Measurements from ENCODE around the gene BDH1. TPM values are rescaled to one million over a fixed set of nuclear protein-coding genes. Genes with fewer than 3 reads are reported as not detected.
"Not testable (repeated sequence)": the region's sequence is repeated elsewhere in the genome, so short reads cannot be mapped to it uniquely, and the experiment has no call there.

BDH1 gene
- total RNA-seq, 1 donor from 2014 or later, result 133 TPM

DNA sequence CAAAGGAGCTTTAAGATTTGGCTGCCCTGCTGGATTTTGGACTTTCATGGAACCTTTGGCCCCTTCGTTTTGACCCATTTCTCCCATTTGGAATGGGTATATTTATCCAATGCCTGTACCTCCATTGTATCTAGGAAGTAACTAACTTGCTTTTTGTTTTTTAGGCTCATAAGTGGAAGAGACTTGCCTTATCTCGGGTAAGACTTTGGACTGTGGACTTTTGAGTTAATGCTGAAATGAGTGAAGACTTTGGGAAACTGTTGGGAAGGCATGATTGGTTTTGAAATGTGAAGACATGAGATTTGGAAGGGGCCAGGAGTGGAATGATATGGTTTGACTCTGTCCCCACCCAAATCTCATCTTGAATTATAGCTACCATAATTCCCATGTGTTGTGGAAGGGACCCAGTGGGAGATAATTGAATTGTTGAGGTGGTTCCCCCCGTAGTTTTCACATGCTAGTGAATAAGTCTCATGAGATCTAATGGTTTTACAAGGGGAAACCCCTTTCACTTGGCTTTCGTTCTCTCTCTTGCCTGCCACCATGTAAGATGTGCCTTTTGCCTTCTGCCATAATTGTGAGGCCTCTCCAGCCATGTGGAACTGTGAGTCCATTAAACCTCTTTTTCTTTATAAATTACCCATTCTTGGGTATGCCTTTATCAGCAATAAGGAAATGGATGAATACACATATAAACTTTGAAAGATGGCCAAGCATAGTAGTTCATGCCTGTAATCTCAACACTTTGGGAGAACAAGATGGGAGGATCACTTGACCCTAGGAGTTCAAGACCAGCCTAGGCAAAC lies 15.5 kb upstream of the BDH1 start:
- H3K27me3 Mint-ChIP-seq; H3K36me3 Mint-ChIP-seq (ENCODE audit: low read depth); H3K4me3 Mint-ChIP-seq; H3K4me1 Mint-ChIP-seq; DNase-seq; H3K27ac Mint-ChIP-seq; intact Hi-C loops (cut with micrococcal nuclease): not testable (repeated sequence)
- peaks cover 16% of the 10 kb centered on the region for H3K9me3 Mint-ChIP-seq

- DNase-seq; H3K4me3 Mint-ChIP-seq; H3K36me3 Mint-ChIP-seq (ENCODE audit: low read depth); H3K27ac Mint-ChIP-seq; H3K27me3 Mint-ChIP-seq; H3K4me1 Mint-ChIP-seq; intact Hi-C loops (cut with micrococcal nuclease): not testable (repeated sequence)
- peaks cover 16% of the 10 kb centered on the region for H3K9me3 Mint-ChIP-seq
Measured at GRCh38 chr3:197569433-197569832, 13.7 kb upstream of the BDH1 start.

DNA sequence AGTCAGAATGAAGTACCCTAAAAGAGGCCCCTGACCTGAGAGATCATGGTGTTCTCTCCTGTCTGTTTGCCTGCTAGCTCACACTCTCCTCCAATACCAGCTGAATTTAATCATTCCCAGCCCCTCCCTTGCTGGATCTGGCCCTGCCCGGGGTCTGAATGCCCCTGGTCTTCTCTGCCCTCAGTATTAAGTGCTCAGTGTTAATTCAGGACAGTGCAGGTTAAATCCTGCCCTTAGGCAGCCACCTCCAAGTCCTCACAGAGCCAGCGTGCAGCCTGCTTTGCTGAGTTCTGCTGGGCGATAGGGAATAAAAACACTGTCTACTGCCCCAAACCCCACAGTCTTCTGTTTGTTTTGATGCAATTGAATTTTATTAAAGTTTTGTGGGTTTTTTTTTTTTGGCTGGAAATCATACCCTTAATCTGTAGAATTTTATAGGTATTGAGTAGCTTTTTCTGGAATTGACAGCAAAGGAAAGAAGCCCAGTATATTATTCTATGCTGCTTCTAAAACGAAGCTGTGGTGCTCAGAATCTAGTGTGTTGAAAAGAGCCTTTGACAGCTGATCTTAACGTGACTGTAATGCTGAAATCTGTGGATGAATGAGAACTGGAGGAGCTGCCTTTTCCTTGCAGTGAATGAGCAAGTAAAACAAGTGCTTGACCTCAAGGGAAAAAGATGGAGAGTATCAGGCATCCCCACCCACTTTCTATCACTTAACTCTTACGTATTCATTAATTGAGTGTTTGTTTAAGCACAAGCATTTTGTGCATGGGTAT lies 12.3 kb upstream of the BDH1 start:
- H3K4me3 Mint-ChIP-seq, result no peak overlapping the region
- no peak for DNase-seq
- no peaks in the 10 kb centered on the region for H3K4me1 Mint-ChIP-seq
- H3K27me3 Mint-ChIP-seq, result peaks cover 8% of the 10 kb centered on the region
- H3K36me3 Mint-ChIP-seq (ENCODE audit: low read depth), result peaks cover 9% of the 10 kb centered on the region
- intact Hi-C loops (cut with micrococcal nuclease), result no loop called here
- no peak overlapping the region for H3K27ac Mint-ChIP-seq
- H3K9me3 Mint-ChIP-seq, result peaks cover 19% of the 10 kb centered on the region

DNA sequence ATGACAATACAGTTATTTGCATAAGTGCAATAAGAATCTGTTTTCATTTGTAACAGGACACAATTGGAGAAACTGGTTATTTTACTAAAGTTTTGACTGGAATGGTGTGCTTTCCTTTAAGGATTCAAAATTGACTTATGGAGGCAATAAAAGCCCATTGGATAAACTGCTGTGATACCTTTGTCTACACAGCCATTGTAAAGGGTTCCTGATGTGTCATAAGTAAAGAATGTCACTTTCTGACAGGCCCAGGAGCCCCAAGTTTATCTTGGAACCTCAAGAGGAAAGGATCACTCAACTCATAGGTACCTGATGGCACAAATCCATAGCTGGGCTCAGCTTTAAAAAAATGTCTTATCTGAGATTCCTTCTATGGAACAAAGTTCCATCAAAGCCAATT lies 10.4 kb upstream of the BDH1 start:
- H3K9me3 Mint-ChIP-seq, result peaks cover 24% of the 10 kb centered on the region
- H3K36me3 Mint-ChIP-seq (ENCODE audit: low read depth), result peaks cover 12% of the 10 kb centered on the region
- H3K27ac Mint-ChIP-seq; DNase-seq; H3K4me1 Mint-ChIP-seq; H3K4me3 Mint-ChIP-seq; intact Hi-C loops (cut with micrococcal nuclease): not testable (repeated sequence)
- peaks cover 11% of the 10 kb centered on the region for H3K27me3 Mint-ChIP-seq

DNA sequence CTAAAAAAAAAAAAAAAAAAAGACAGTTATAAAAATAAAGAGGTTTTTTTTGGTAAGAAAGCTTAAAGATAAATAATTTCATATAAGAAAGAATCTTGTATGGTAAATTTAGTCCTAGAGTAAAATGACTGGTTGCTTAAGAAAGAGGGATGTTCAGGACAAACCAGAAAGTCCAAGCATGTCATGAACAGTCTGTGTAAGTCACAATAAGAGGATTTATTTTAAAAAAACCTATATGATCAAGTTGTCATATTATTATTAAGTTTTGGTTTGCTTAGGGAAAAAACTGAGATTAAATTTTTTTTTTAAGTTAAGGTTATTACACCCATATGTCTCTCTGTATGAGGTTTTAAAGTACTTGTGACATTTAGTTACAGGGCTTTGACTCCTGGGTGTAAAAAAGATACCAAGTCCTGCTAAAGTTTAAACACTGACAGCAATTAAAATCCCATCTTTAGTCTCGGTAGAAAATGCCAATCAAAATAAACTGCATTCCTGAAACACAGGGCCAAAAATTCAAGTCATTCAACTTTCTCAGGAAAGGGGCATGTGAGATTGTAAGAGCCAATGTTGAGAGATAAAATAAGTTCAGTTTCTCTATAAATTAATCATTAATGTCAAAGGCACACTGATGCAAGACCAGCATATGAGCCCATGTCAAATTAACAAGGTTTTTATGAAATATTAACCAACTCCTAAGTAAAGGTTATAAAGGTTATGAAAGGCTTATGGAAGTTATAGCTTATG lies 8.5 kb upstream of the BDH1 start:
- H3K4me1 Mint-ChIP-seq, result peaks cover 8% of the 10 kb centered on the region
- H3K27ac Mint-ChIP-seq, result no peak overlapping the region
- peaks cover 8% of the 10 kb centered on the region for H3K36me3 Mint-ChIP-seq (ENCODE audit: low read depth)
- intact Hi-C loops (cut with micrococcal nuclease), result no loop called here
- H3K4me3 Mint-ChIP-seq, result no peak overlapping the region
- H3K27me3 Mint-ChIP-seq, result peaks cover 19% of the 10 kb centered on the region
- H3K9me3 Mint-ChIP-seq, result peaks cover 18% of the 10 kb centered on the region
- DNase-seq, result no peak

DNA sequence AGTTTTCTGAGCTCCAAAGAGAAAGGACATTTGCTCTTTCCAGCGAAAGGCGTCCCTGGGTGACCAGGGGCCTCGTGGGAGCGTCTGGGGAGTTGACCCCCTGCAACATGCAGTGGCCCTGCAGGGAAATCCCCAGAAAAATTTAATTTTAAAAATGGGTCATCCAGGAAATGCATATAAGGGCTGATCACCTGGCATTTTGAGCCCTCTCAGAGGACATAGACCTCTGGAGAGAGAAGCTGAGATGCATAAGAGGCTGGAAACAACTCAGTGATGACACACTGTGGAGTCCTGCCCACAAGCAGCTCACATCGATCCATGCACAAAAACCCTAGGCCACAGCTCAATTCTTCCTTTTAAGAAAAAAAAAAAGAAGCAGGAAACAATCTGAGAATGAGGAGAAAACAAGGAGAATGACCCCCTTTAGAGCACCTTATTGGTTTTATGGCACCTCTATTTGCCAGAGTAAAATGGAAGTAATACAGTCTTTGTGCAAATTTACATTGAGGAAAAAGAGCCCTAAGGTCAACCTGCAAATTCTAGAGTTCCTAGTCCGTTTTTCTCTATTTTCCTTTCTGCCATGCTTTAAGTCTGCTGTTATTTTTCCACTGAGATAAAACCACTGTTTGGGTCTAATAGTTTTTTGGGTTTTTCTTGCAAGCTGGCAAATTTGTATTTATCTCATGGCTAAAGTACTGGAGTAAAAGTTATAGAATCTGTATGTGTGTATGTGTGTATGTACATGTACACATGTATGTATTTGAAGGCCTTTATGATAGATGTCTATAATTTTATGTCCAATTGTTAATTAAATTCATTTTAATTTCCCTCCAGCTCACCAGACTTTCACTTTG lies 6.9 kb upstream of the BDH1 start:
- Mint-ChIP-seq H3K4me3 (no peak overlapping the region), H3K4me1 (peaks cover 11% of the 10 kb centered on the region), H3K27ac (no peak overlapping the region), H3K27me3 (peaks cover 20% of the 10 kb centered on the region), H3K36me3 (ENCODE audit: low read depth) (peaks cover 8% of the 10 kb centered on the region), H3K9me3 (peaks cover 18% of the 10 kb centered on the region)
- intact Hi-C loops (cut with micrococcal nuclease), result no loop called here
- DNase-seq, result no peak

DNA sequence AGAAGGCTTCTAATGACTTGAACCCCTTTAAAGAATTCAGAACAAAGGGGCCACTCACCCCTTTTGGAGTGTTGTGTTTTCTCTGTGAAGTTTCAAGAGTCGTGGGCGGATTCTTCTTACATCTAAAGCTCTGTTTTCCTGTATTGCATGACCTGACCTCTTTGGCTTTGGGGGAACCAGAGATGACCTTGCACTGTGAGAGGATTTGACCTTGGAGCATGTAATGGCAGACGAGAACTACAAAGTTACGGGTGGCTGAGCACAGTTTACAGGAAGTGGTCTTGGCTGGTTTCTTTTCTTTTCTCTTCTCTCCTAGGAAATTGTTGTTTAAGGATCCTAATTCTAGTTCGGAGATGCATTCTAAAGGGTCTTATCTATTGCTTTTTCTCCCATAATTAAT lies 6.2 kb upstream of the BDH1 start:
- Mint-ChIP-seq H3K9me3 (peaks cover 16% of the 10 kb centered on the region), H3K36me3 (ENCODE audit: low read depth) (peaks cover 8% of the 10 kb centered on the region), H3K27me3 (peaks cover 20% of the 10 kb centered on the region), H3K4me1 (peaks cover 16% of the 10 kb centered on the region), H3K4me3 (no peak overlapping the region), H3K27ac (peak overlapping the region; percentile 36)
- intact Hi-C loops (cut with micrococcal nuclease), result no loop called here
- DNase-seq, result no peak

DNA sequence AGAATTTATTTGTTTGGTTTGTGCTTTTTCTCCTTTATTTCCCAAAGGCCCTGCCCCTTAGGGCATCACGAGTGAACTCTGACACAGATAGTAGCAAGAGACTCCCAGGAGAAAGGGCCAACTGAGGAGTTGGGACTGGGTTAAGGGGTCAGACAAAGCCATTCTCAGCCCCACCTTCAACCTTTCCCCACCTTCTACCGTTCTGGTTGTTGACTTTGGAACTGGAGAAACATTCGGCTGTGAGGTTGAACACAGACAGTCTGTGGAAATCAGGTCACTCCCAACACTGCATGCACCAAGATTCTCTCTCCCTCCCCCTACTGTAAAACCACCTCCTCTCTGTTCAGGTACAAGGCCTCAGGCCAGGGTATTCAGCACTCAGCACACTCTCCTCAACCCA lies 3.9 kb upstream of the BDH1 start:
- Mint-ChIP-seq H3K36me3 (ENCODE audit: low read depth) (peaks cover 8% of the 10 kb centered on the region), H3K4me3 (no peak overlapping the region), H3K9me3 (peaks cover 13% of the 10 kb centered on the region), H3K27me3 (peaks cover 20% of the 10 kb centered on the region), H3K4me1 (peaks cover 20% of the 10 kb centered on the region), H3K27ac (no peak overlapping the region)
- intact Hi-C loops (cut with micrococcal nuclease), result loop anchor here (5.0 to 10.0 kb wide), 2 partner anchors 195 to 233 kb away; partner anchors contain the start of gene LRCH3
- DNase-seq, result no peak

GRCh38 chr3:197554562-197555280 lies 1.0 kb downstream of the BDH1 start:
- H3K27me3 Mint-ChIP-seq, result peaks cover 9% of the 10 kb centered on the region
- H3K9me3 Mint-ChIP-seq, result no peaks in the 10 kb centered on the region
- H3K4me3 Mint-ChIP-seq, result peak overlapping the region; percentile 88
- peaks cover 39% of the 10 kb centered on the region for H3K4me1 Mint-ChIP-seq
- peak; percentile 98 for DNase-seq
- peak overlapping the region; percentile 98 for H3K27ac Mint-ChIP-seq
- intact Hi-C loops (cut with micrococcal nuclease), result loop anchor here (5.0 to 10.0 kb wide), 2 partner anchors 200 to 238 kb away; partner anchors contain the start of gene LRCH3
- H3K36me3 Mint-ChIP-seq (ENCODE audit: low read depth), result peaks cover 22% of the 10 kb centered on the region

GRCh38 chr3:197554196-197554561 lies 1.6 kb downstream of the BDH1 start:
- Mint-ChIP-seq H3K36me3 (ENCODE audit: low read depth) (peaks cover 22% of the 10 kb centered on the region), H3K27me3 (peaks cover 9% of the 10 kb centered on the region), H3K4me3 (peak overlapping the region; percentile 88), H3K9me3 (no peaks in the 10 kb centered on the region), H3K4me1 (peaks cover 40% of the 10 kb centered on the region), H3K27ac (peak overlapping the region; percentile 98)
- DNase-seq, result no peak
- intact Hi-C loops (cut with micrococcal nuclease), result loop anchor here (10.0 kb wide), 1 partner anchor 201 kb away; no protein-coding TSS in a partner anchor

- H3K4me1 Mint-ChIP-seq, result peaks cover 43% of the 10 kb centered on the region
- intact Hi-C loops (cut with micrococcal nuclease), result loop anchor here (10.0 kb wide), 1 partner anchor 203 kb away; no protein-coding TSS in a partner anchor
- peak overlapping the region; percentile 4 for H3K27ac Mint-ChIP-seq
- no peaks in the 10 kb centered on the region for H3K9me3 Mint-ChIP-seq
- H3K4me3 Mint-ChIP-seq, result peak overlapping the region; percentile 13
- H3K36me3 Mint-ChIP-seq (ENCODE audit: low read depth), result peaks cover 24% of the 10 kb centered on the region
- DNase-seq, result no peak
- H3K27me3 Mint-ChIP-seq, result peaks cover 4% of the 10 kb centered on the region
Measured at GRCh38 chr3:197552198-197552597, 3.6 kb downstream of the BDH1 start.

- DNase-seq, result no peak
- Mint-ChIP-seq H3K9me3 (no peaks in the 10 kb centered on the region), H3K4me1 (peaks cover 37% of the 10 kb centered on the region), H3K27me3 (no peaks in the 10 kb centered on the region), H3K36me3 (ENCODE audit: low read depth) (peaks cover 31% of the 10 kb centered on the region), H3K27ac (no peak overlapping the region), H3K4me3 (no peak overlapping the region)
- intact Hi-C loops (cut with micrococcal nuclease), result loop anchor here (10.0 kb wide), 1 partner anchor 204 kb away; no protein-coding TSS in a partner anchor
Measured at GRCh38 chr3:197550489-197550888, 5.3 kb downstream of the BDH1 start.

Measured in activated CD4-positive, alpha-beta T cell treated with anti-CD3 and anti-CD28 coated beads, Interleukin-2, amount 10 ng/mL, durations not matched to agents 24 days and 14 days (primary cell).